Endothelial cell of umbilical vein (primary cell): ENCODE data around the gene MS4A7.

Experiments
- CTCF ChIP-seq, 2 donors: IDR thresholded peaks; 1 replicate in 1 of 2; 2 replicates in 1 of 2; pipeline ENCODE4 v1.5.1; 2011; ENCODE audit warnings: low read length in 2 of 2, mild to moderate bottlenecking in 2 of 2, moderate library complexity in 2 of 2, control low read depth in 1 of 2, inconsistent platforms in 1 of 2, low read depth in 1 of 2; ENCODE audit not compliant: insufficient read depth in 1 of 2; ENCODE audit errors: extremely low read depth in 1 of 2
- EZH2 ChIP-seq: IDR thresholded peaks from 2 replicates; pipeline ENCODE4 v1.6.1; 2012; ENCODE audit warnings: borderline replicate concordance, low read depth, mild to moderate bottlenecking, moderate library complexity, low read length, inconsistent platforms; ENCODE audit not compliant: severe bottlenecking
- FOS ChIP-seq: IDR thresholded peaks from 2 replicates; pipeline ENCODE4 v1.6.1; 2011; ENCODE audit warnings: mild to moderate bottlenecking, low read length, moderate library complexity, borderline replicate concordance; ENCODE audit not compliant: insufficient read depth
- GATA2 ChIP-seq: IDR thresholded peaks from 2 replicates; pipeline ENCODE4 v1.7.0; 2011; ENCODE audit warnings: low read depth, mild to moderate bottlenecking, moderate library complexity, mixed read lengths, low read length; ENCODE audit not compliant: insufficient read length, insufficient read depth
- JUN ChIP-seq: IDR thresholded peaks from 2 replicates; pipeline ENCODE4 v1.6.1; 2011; ENCODE audit warnings: borderline replicate concordance, low read depth; ENCODE audit not compliant: insufficient read length, insufficient read depth
- MAX ChIP-seq: IDR thresholded peaks from 2 replicates; pipeline ENCODE4 v1.6.1; 2011; ENCODE audit not compliant: insufficient read depth, insufficient read length
- MYC ChIP-seq: IDR thresholded peaks from one replicate; pipeline ENCODE4 v1.6.1; 2011; ENCODE audit warnings: mild to moderate bottlenecking, low read depth, low read length
- POLR2A ChIP-seq: IDR thresholded peaks from 2 replicates; pipeline ENCODE4 v1.6.1; 2012; ENCODE audit warnings: low read depth, mild to moderate bottlenecking, control low read depth, low read length
- POLR2AphosphoS5 ChIP-seq: IDR thresholded peaks from 2 replicates; pipeline ENCODE4 v1.6.1; 2012; ENCODE audit warnings: low read depth, mild to moderate bottlenecking, control low read depth, low read length, moderate library complexity; ENCODE audit not compliant: insufficient read depth

GRCh38 chr11:60348116-60348515 is 30.2 kb upstream of the MS4A7 start:
- TF ChIP-seq MAX (no peak), GATA2 (no peak), POLR2A (no peak), CTCF (IDR thresholded peaks at IDR 0.05; ENCODE audit: extremely low read depth in 1 of 2, insufficient read depth in 1 of 2, low read depth in 1 of 2, low read length in 2 of 2) (no peak), JUN (no peak), EZH2 (no peak), POLR2AphosphoS5 (no peak), MYC (no peak), FOS (no peak)
